Measurements from ENCODE around the gene DNAH11. TPM values are rescaled to one million over a fixed set of nuclear protein-coding genes. Genes with fewer than 3 reads are reported as not detected.
A peak's percentile ranks its signal among the peaks of the same experiment; 100 is the strongest.

DNAH11 gene
- total RNA-seq, 1 donor from 2014 or later: 6.1 TPM

DNA sequence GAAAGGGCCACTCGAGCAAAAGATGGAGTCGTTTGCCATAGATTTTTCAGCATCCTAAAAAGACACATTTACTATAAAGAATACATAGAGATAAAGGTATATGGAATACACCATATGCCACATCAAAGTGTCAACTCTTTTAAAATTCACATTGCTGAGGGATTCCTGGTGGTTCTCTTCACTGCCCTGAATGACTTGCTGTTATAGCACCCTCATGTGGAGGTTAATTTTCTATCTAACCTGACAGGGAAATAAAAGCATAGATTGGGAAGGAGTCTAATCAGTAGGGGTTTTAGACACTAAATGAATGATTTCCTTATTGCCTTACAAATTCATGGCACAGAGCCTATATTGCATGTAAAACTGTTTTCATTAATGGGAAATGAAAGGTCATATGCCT, 25.9 kb downstream of the DNAH11 start:
- H3K4me1 Mint-ChIP-seq: no peaks in the 10 kb centered on the region
- H3K4me3 Mint-ChIP-seq: no peak overlapping the region
- H3K27me3 Mint-ChIP-seq: peaks cover 5% of the 10 kb centered on the region
- intact Hi-C loops (cut with micrococcal nuclease): no loop called here
- H3K9me3 Mint-ChIP-seq: no peaks in the 10 kb centered on the region
- H3K36me3 Mint-ChIP-seq (ENCODE audit: low read depth): peaks cover 12% of the 10 kb centered on the region
- no peak for DNase-seq
- no peak overlapping the region for H3K27ac Mint-ChIP-seq

DNA sequence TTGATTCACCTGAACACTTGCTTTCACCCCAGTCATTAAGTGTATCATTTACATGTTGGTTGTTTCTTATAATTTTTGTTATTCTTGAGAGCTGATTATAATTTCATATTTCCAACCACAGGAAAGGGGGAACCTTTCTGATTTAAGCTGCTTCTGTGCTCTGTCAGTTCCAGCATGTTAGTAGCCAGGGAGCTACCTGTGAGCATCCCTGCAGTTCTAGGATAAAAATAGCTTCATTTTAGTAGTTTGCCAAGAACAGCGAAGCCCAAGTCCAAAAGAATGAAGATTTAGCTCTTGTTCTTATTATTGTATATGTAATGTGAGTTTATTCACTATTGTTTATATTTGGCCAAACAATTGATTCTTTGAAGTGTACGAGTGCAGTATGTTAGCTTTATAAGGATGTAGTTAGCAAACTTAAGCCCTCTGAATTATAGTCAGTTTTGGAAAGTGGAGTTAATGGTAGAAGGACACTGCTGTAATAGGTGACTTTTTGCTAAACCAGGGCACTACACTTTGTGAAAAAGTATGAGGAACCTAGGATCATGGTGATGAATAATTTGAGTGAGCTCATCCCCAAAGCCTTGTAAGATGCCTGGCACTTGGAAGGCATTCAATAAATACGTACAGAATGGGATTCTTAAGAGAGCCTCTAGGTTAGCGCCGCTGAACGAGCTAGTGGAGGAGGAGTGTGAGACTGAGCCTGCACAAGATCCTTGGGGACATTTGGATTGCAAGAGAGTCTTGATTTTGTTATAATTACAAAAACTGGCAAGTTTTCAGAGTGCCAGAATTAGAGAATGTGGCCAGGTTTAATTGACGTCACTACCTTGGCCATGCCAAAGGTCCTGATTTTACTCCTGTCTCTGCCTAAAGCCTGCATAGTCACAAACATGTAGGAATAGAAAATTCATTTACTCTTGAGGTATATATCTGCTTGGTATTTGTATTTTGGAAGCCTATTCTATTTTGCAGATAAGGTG, 29.8 kb downstream of the DNAH11 start:
- no peak overlapping the region for H3K4me3 Mint-ChIP-seq
- no peaks in the 10 kb centered on the region for H3K9me3 Mint-ChIP-seq
- H3K4me1 Mint-ChIP-seq: no peaks in the 10 kb centered on the region
- intact Hi-C loops (cut with micrococcal nuclease): no loop called here
- H3K27ac Mint-ChIP-seq: no peak overlapping the region
- DNase-seq: no peak
- peaks cover 5% of the 10 kb centered on the region for H3K27me3 Mint-ChIP-seq
- peaks cover 7% of the 10 kb centered on the region for H3K36me3 Mint-ChIP-seq (ENCODE audit: low read depth)

DNA sequence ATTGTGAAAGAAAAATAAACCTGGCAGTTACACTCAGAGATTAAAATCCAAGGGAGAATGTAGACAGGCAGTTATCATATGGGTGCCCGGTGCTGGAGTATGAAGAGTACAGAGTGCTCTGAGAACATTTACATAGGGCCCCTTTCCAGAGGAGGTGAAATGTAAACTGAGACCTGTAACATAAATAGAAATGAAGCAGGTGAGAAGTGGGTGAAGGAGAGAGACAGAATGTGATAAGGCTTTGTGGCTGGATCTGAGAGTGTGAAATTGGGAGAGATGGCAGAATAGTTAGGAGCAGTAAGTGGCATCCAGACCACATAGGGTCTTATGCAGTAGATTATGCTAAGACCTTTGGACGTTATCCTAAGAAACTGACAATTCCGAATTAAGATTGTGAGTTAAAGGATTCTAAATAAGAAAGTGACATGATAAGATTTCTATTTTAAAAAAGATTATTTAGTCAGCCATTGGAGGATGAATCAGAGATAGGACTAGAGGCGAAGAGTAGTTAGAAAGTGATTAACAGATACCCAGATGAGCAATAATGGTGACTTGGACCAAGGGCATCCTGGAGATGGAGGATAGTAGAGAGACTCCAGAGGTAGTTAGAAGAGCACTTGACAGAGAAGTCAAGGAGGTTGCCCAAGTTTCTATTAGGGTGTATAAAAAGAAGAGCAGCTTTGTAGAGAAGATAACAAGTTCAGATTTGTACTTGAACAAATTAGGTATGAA, 36.7 kb downstream of the DNAH11 start:
- DNase-seq: no peak
- Mint-ChIP-seq H3K4me3 (no peak overlapping the region), H3K27me3 (no peaks in the 10 kb centered on the region), H3K9me3 (peaks cover 14% of the 10 kb centered on the region), H3K4me1 (peaks cover 6% of the 10 kb centered on the region), H3K27ac (peak overlapping the region; percentile 69), H3K36me3 (ENCODE audit: low read depth) (peaks cover 18% of the 10 kb centered on the region)
- intact Hi-C loops (cut with micrococcal nuclease): no loop called here

DNA sequence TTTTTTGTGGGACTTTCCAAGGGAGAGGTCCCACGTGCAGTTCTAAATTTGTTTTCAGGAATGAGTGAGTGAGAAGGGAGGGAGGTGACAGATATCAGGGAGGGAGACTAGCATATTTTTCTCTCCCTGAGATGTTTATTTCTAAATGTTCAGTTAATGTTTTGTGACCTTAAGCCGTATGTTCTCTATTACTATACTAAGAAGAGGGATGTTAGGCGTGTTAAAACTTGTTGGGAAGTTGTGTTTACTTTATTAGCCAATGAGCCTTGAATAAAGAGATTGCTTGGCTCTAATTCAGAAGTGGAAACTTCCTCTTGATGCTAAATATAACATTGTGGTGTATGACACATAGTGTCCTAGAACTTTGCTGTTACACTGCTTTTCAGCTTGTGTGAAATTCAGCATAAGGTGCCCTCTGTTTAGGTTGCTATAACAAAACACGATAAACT, 37.3 kb downstream of the DNAH11 start:
- no peak overlapping the region for H3K4me3 Mint-ChIP-seq
- H3K9me3 Mint-ChIP-seq: peaks cover 14% of the 10 kb centered on the region
- peaks cover 18% of the 10 kb centered on the region for H3K36me3 Mint-ChIP-seq (ENCODE audit: low read depth)
- H3K27me3 Mint-ChIP-seq: no peaks in the 10 kb centered on the region
- H3K27ac Mint-ChIP-seq: peak overlapping the region; percentile 69
- intact Hi-C loops (cut with micrococcal nuclease): no loop called here
- peaks cover 6% of the 10 kb centered on the region for H3K4me1 Mint-ChIP-seq
- DNase-seq: no peak

DNA sequence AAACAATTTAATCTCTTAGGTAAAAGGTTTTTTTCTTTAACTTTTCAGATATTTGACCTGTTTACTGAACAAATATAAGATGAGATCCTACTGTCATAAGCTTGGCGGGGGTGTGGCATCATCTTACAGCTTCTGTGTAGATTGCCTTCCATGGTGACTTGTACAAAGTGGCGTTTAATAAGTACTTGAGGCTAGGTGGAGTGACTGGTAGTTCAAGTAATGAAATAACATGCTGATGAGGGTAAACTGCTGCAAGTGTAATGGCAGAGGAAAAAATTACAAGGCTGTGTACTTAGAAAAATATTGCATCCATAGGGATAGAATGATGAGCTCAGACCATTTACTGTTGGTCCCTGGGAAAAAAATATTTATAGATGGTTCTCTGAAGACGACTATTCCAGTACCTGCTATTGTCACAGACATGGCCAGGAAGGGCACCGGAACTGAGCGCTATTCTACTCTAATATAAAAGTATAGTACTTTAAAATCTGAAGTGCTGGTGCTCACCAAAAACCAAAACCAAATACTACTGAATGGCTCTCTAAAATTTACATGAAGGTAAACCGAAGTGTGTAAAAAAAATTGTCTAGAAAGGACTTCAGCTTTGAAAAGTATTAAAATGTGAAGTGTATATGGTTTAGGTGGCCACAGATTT, 42.4 kb downstream of the DNAH11 start:
- intact Hi-C loops (cut with micrococcal nuclease): no loop called here
- no peak overlapping the region for H3K4me3 Mint-ChIP-seq
- H3K27me3 Mint-ChIP-seq: no peaks in the 10 kb centered on the region
- H3K9me3 Mint-ChIP-seq: peaks cover 14% of the 10 kb centered on the region
- H3K4me1 Mint-ChIP-seq: peaks cover 5% of the 10 kb centered on the region
- peaks cover 18% of the 10 kb centered on the region for H3K36me3 Mint-ChIP-seq (ENCODE audit: low read depth)
- DNase-seq: no peak
- H3K27ac Mint-ChIP-seq: no peak overlapping the region

DNA sequence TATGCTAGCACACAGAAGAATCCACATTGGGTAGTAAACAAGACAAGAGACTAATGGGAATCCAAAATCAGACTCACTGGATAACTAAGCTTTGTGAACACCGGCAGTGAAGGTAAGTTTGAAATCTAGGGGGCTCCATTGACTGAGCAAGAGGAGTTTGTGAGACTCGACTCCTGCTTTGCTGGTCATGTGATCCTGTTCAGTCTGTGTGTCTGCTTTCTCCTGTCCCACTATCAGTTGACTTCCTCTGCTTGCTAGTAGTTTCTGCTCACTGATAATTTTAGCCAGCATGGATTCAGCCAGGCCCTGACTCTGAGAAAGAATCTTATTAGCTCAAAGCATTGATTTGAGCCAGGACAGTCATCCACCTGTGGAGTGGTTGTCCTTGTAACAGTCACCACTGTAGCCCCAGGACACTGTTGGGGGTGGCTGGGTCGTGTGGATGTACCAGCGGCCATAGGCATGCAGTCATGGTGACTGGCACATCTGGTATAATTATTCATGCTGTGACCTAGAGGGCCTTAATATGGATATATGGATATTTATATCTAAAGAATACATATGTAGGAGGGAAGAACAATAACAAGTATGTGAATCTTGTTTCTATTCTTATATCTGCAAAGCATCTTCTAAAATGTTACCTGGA, 44.4 kb downstream of the DNAH11 start:
- no peak overlapping the region for H3K4me3 Mint-ChIP-seq
- H3K27ac Mint-ChIP-seq: no peak overlapping the region

DNA sequence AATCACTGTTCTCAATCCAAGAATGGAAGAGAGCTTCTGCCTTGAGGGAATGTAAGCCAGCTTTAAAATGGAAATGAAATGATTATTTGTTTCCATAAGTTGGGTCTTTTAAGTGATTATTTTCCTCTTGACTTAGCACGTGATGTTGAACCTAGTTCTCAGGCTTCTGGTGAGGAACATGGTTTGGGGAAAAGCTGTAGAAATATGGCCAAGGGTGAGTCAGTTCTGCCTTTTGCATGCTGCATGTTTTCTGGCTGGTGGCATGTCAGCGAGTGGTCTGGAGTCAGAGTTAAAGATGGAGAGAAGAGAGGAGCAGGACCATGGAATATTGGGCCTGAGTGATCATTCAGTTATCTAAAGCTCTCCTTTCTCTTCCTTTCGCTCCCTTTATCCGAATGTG, 54.0 kb downstream of the DNAH11 start:
- Mint-ChIP-seq H3K9me3 (peaks cover 6% of the 10 kb centered on the region), H3K27ac (no peak overlapping the region), H3K4me1 (no peaks in the 10 kb centered on the region), H3K27me3 (no peaks in the 10 kb centered on the region), H3K4me3 (no peak overlapping the region), H3K36me3 (ENCODE audit: low read depth) (peaks cover 3% of the 10 kb centered on the region)
- intact Hi-C loops (cut with micrococcal nuclease): no loop called here
- DNase-seq: no peak

More for the DNA sequence above, 44.4 kb downstream of the DNAH11 start:
- intact Hi-C loops (cut with micrococcal nuclease): no loop called here
- DNase-seq: no peak
- H3K4me1 Mint-ChIP-seq: peaks cover 5% of the 10 kb centered on the region
- no peaks in the 10 kb centered on the region for H3K27me3 Mint-ChIP-seq
- peaks cover 14% of the 10 kb centered on the region for H3K36me3 Mint-ChIP-seq (ENCODE audit: low read depth)
- peaks cover 14% of the 10 kb centered on the region for H3K9me3 Mint-ChIP-seq

DNA sequence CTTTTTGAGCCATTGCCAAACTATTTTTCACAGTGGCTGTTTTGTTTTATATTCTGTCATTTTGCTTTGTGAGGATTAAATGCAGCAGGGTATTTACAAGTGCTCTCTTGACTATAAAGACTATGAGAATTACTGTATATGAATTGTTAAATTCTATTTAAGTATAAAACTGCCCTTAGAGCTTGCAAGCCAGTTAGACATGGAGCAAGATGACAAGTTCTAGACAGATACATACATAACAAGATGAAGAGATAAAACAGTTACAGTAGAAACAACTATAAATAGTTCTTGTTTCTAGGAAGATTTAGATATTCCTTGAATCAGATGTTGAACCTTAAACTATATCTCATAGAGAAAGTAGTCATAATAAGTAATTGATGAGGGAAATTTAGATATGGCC, 60.6 kb downstream of the DNAH11 start:
- Mint-ChIP-seq H3K36me3 (ENCODE audit: low read depth) (peaks cover 6% of the 10 kb centered on the region), H3K4me3 (no peak overlapping the region), H3K27me3 (no peaks in the 10 kb centered on the region), H3K4me1 (peaks cover 12% of the 10 kb centered on the region), H3K9me3 (peaks cover 8% of the 10 kb centered on the region), H3K27ac (peak overlapping the region; percentile 28)
- intact Hi-C loops (cut with micrococcal nuclease): loop anchor here (1.0 kb wide), 1 partner anchor 26 kb away; no protein-coding TSS in a partner anchor
- DNase-seq: no peak

DNA sequence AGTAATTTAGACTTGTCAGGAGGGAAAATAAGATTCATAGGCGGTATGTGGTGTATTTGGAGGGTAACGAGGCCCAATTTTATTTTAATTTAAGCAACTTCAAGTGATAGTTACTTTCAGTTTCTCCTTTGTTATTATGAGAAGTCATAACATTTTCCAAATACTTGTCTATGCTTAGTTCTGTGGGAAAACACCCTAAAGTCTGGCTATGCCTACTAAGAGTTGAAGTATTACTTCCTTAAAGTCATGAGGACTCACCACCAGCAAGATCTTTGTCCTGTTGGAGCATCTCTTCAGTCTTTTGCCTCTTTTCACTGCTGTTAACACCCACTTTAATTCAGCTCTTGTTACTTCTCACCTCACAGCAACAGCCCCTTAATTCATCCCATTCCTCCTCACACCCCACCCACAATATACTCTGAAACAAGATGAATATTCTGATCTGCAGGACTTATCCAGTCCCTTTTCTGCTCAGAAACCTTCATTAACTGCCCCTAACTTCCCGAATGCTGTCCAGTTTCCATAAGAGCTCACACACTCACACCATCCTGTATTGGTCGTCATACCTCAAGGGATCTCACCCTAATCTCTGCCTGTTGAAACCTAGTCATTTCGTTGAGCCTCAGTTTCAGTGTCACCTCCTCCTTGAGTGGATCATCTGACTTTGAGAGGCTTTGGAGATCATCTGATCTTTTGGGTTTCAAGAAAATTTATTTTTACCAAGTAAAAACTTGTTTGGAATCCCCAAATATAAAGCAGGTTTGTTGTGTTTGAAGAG, 61.3 kb downstream of the DNAH11 start:
- Mint-ChIP-seq H3K36me3 (ENCODE audit: low read depth) (peaks cover 6% of the 10 kb centered on the region), H3K4me3 (peak overlapping the region; percentile 9), H3K9me3 (peaks cover 5% of the 10 kb centered on the region), H3K27ac (peak overlapping the region; percentile 55), H3K27me3 (no peaks in the 10 kb centered on the region), H3K4me1 (peaks cover 12% of the 10 kb centered on the region)
- no peak for DNase-seq
- intact Hi-C loops (cut with micrococcal nuclease): loop anchor here (1.0 kb wide), 1 partner anchor 25 kb away; no protein-coding TSS in a partner anchor

DNA sequence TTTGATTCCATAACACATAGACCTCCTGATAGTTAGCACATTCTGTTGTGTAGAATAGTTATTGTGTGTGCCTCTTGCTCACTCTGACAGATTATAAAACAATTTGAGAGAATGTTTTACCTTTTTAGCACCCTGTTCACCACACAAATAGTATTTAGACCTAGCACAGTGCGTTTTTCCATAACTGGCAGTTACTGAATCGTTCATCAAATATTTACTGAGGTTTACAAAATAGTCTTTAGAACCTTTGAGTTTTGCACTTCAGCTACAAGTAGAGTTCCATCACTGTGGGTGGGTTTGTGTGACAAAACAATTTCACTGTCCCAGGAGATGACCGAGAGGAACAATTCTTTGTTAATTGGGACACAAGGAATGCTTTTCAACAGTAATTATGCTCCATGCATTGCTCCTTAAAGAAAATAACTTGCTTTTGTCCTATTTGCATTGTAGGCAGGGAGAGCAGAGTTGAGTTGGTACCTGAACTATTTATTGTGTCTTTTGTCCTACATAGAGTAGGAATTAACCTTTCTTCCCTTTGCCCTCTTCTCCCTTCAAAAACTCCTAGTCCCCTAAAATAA, 62.3 kb downstream of the DNAH11 start:
- DNase-seq: no peak
- Mint-ChIP-seq H3K4me3 (no peak overlapping the region), H3K36me3 (ENCODE audit: low read depth) (peaks cover 8% of the 10 kb centered on the region), H3K27ac (no peak overlapping the region), H3K27me3 (peaks cover 2% of the 10 kb centered on the region), H3K9me3 (peaks cover 5% of the 10 kb centered on the region), H3K4me1 (peaks cover 12% of the 10 kb centered on the region)
- intact Hi-C loops (cut with micrococcal nuclease): no loop called here

DNA sequence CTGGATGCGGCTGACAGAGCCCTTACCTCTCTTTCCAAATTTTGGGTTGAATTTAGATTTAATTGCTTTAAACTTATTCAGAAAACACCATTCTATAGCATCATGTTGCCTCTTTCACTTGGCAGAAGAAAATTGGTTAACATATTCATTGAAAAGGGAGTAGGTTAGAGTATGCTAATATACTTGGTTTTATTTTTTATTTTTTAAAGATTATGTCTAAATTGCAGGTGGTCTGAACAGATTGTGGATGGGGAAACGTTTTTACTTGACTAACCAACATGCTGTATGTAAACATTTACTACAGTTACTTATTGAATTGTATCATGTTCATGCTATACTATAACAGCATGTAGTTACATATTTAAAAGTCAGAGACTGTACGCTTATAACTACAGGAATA, 65.6 kb downstream of the DNAH11 start:
- intact Hi-C loops (cut with micrococcal nuclease): no loop called here
- no peak for DNase-seq
- H3K9me3 Mint-ChIP-seq: no peaks in the 10 kb centered on the region
- no peak overlapping the region for H3K4me3 Mint-ChIP-seq
- peaks cover 6% of the 10 kb centered on the region for H3K36me3 Mint-ChIP-seq (ENCODE audit: low read depth)
- H3K27me3 Mint-ChIP-seq: peaks cover 2% of the 10 kb centered on the region
- H3K27ac Mint-ChIP-seq: no peak overlapping the region
- peaks cover 7% of the 10 kb centered on the region for H3K4me1 Mint-ChIP-seq

DNA sequence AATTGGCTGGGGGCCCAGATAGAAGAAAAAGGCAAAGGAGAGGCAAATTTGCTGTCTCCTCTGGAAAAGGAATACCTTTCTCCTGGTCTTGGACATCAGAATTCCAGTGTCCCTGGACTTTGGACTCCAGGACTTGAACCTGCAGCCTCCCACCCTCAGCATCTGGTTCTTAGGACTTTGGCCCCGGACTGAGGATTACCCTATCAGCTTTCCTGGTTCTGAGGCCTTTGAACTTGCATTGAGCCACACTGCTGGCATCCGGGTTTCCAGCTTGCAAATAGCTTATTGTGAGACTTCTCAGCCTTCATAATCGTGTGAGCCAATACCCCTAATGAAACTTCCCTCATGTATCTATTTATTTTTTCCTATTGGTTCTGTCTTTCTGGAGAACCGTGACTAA, 68.3 kb downstream of the DNAH11 start:
- no peaks in the 10 kb centered on the region for H3K9me3 Mint-ChIP-seq
- H3K27me3 Mint-ChIP-seq: peaks cover 2% of the 10 kb centered on the region
- H3K4me3 Mint-ChIP-seq: no peak overlapping the region
- no peak for DNase-seq
- no peak overlapping the region for H3K27ac Mint-ChIP-seq
- H3K36me3 Mint-ChIP-seq (ENCODE audit: low read depth): peaks cover 3% of the 10 kb centered on the region
- intact Hi-C loops (cut with micrococcal nuclease): no loop called here
- H3K4me1 Mint-ChIP-seq: no peaks in the 10 kb centered on the region

Data from activated CD4-positive, alpha-beta T cell treated with anti-CD3 and anti-CD28 coated beads, Interleukin-2, amount 10 ng/mL, durations not matched to agents 24 days and 14 days (primary cell).